Measurements from ENCODE around the gene SMIM45.

The SMIM45 gene

GRCh38 chr22:41987276-41987675 lies 35.3 kb downstream of the SMIM45 start:
- H3K4me3 ChIP-seq (replicated peaks in 1 of 3; ENCODE audit: insufficient read depth in 1 of 3, low read depth in 1 of 3, low read length in 3 of 3) = no peak overlapping the region
- H3K4me1 ChIP-seq (ENCODE audit: control insufficient read depth, extremely low read depth, insufficient read depth, low read length) = no peaks in the 10 kb centered on the region
- no peaks in the 10 kb centered on the region for H3K9me3 ChIP-seq (replicated peaks; ENCODE audit: control insufficient read depth, insufficient read depth, low read length)
- intact Hi-C loops (cut with micrococcal nuclease) = no loop called here
- H3K4me2 ChIP-seq (ENCODE audit: insufficient read depth, low read length) = no peak overlapping the region
- H3K27ac ChIP-seq (ENCODE audit: insufficient read depth, low read depth, low read length) = no peak overlapping the region
- BruUV-seq (replicated peaks) = no TSS peak
- DNase-seq (ENCODE audit: low read depth, low spot score) (no peak), FAIRE-seq (no peak)
- POLR2A ChIA-PET = no interaction called here
- no peak overlapping the region for H3K9ac ChIP-seq (replicated peaks; ENCODE audit: extremely low read depth, insufficient read depth, low read length)
- H3K36me3 ChIP-seq (ENCODE audit: control insufficient read depth in 2 of 2, extremely low read depth in 1 of 2, insufficient read depth in 2 of 2, low read length in 2 of 2) = no peaks in the 10 kb centered on the region
- dilution Hi-C loops (cut with MboI; ENCODE audit: extremely low pct_ligation_motif_present, low sequenced_read_pairs) = no loop called here
- H3K9me1 ChIP-seq (replicated peaks; ENCODE audit: control insufficient read depth, extremely low read depth, insufficient read depth, low read length) = no peaks in the 10 kb centered on the region
- H3K27me3 ChIP-seq (ENCODE audit: control insufficient read depth in 2 of 2, insufficient read depth in 2 of 2, low read length in 2 of 2) = peaks cover 0 to under 1% of the 10 kb centered on the region in 2 experiments
- H4K20me1 ChIP-seq (replicated peaks; ENCODE audit: control insufficient read depth, extremely low read depth, insufficient read depth, low read length) = no peaks in the 10 kb centered on the region
- no peaks in the 10 kb centered on the region for H3K79me2 ChIP-seq (ENCODE audit: control insufficient read depth, insufficient read depth, low read length)
- CTCF ChIA-PET = interaction anchor here (0.8 to 1.3 kb wide), 3 partner anchors 10 to 38 kb away, joined by 3 to 4 read pairs (median 3); no protein-coding TSS in a partner anchor
- no peak overlapping the region for H2AFZ ChIP-seq (ENCODE audit: low read depth, low read length)
- TF ChIP-seq POLR2A (IDR thresholded peaks at IDR 0.05; ENCODE audit: low read depth, low read length) = no peak
- TF ChIP-seq MYC (IDR thresholded peaks at IDR 0.05; ENCODE audit: low read depth, low read length) = no peak
- no peak for TF ChIP-seq CTCF (IDR thresholded peaks at IDR 0.05; ENCODE audit: extremely low read depth in 1 of 2, insufficient read depth in 1 of 2, low read depth in 1 of 2, low read length in 2 of 2)
- TF ChIP-seq POLR2AphosphoS5 (IDR thresholded peaks at IDR 0.05; ENCODE audit: insufficient read depth, low read depth, low read length) = no peak
- no peak for TF ChIP-seq MAX (IDR thresholded peaks at IDR 0.05; ENCODE audit: insufficient read depth, insufficient read length)
- TF ChIP-seq FOS (IDR thresholded peaks at IDR 0.05; ENCODE audit: borderline replicate concordance, insufficient read depth, low read length) = no peak
- no peak for TF ChIP-seq EZH2 (IDR thresholded peaks at IDR 0.05; ENCODE audit: borderline replicate concordance, low read depth, low read length, severe bottlenecking)

Measured in endothelial cell of umbilical vein (primary cell).